ENCODE results near the gene S1PR3. TPM values are rescaled to one million over a fixed set of nuclear protein-coding genes. Genes with fewer than 3 reads are reported as not detected.

S1PR3 gene
- total RNA-seq, 2 experiments from 2014 or later, result 0.47 TPM; not detected in 1

GRCh38 chr9:89037891-89038290, 46.6 kb downstream of the S1PR3 start:
- no peak for TF ChIP-seq CTCF (conservative IDR thresholded peaks at IDR 0.05; ENCODE audit: low read length)
- TF ChIP-seq EZH2phosphoT487 (IDR thresholded peaks at IDR 0.05; ENCODE audit: borderline replicate concordance, low read depth, low read length), result no peak
- Histone ChIP-seq H3K9me3 (ENCODE audit: low read length) (no peaks in the 10 kb centered on the region), H2AFZ (ENCODE audit: low read length) (no peak overlapping the region), H4K20me1 (ENCODE audit: insufficient read depth, low read length) (no peaks in the 10 kb centered on the region), H3K4me2 (ENCODE audit: low read length) (no peak overlapping the region), H3K9me2 (ENCODE audit: insufficient read depth, low read length) (no peaks in the 10 kb centered on the region), H3K79me2 (ENCODE audit: insufficient read depth, low read depth, low read length) (no peaks in the 10 kb centered on the region), H3K4me3 (ENCODE audit: low read depth, low read length, poor library complexity, severe bottlenecking) (no peak overlapping the region), H3K4me1 (ENCODE audit: insufficient read depth, low read length, poor library complexity, severe bottlenecking) (no peaks in the 10 kb centered on the region), H3K36me3 (ENCODE audit: insufficient read depth, low read length) (no peaks in the 10 kb centered on the region), H3K27ac (ENCODE audit: low read depth, low read length, poor library complexity, severe bottlenecking) (no peak overlapping the region)
- BruUV-seq (replicated peaks), result no TSS peak
- ChIA-PET POLR2A (no interaction called here), CTCF (ENCODE audit: unreplicated experiment) (no interaction called here)
- DNase-seq (ENCODE audit: low spot score), result no peak
- intact Hi-C loops (cut with micrococcal nuclease; ENCODE audit: unreplicated experiment), result no loop called here

- no peaks in the 10 kb centered on the region for H4K20me1 ChIP-seq (ENCODE audit: insufficient read depth, low read length)
- ChIA-PET POLR2A (no interaction called here), CTCF (ENCODE audit: unreplicated experiment) (no interaction called here)
- BruUV-seq (replicated peaks), result no TSS peak
- no peaks in the 10 kb centered on the region for H3K9me3 ChIP-seq (ENCODE audit: low read length)
- no peak for TF ChIP-seq CTCF (conservative IDR thresholded peaks at IDR 0.05; ENCODE audit: low read length)
- no peak for TF ChIP-seq EZH2phosphoT487 (IDR thresholded peaks at IDR 0.05; ENCODE audit: borderline replicate concordance, low read depth, low read length)
- no peak overlapping the region for H3K4me3 ChIP-seq (ENCODE audit: low read depth, low read length, poor library complexity, severe bottlenecking)
- intact Hi-C loops (cut with micrococcal nuclease; ENCODE audit: unreplicated experiment), result no loop called here
- H3K27ac ChIP-seq (ENCODE audit: low read depth, low read length, poor library complexity, severe bottlenecking), result no peak overlapping the region
- H3K9me2 ChIP-seq (ENCODE audit: insufficient read depth, low read length), result no peaks in the 10 kb centered on the region
- no peak overlapping the region for H2AFZ ChIP-seq (ENCODE audit: low read length)
- H3K36me3 ChIP-seq (ENCODE audit: insufficient read depth, low read length), result no peaks in the 10 kb centered on the region
- no peaks in the 10 kb centered on the region for H3K79me2 ChIP-seq (ENCODE audit: insufficient read depth, low read depth, low read length)
- no peaks in the 10 kb centered on the region for H3K4me1 ChIP-seq (ENCODE audit: insufficient read depth, low read length, poor library complexity, severe bottlenecking)
- no peak overlapping the region for H3K4me2 ChIP-seq (ENCODE audit: low read length)
- DNase-seq (ENCODE audit: low spot score), result no peak
Measured at GRCh38 chr9:89038382-89039103, 47.3 kb downstream of the S1PR3 start.

GRCh38 chr9:89039104-89039465, 47.8 kb downstream of the S1PR3 start:
- Histone ChIP-seq H3K4me1 (ENCODE audit: insufficient read depth, low read length, poor library complexity, severe bottlenecking) (no peaks in the 10 kb centered on the region), H3K79me2 (ENCODE audit: insufficient read depth, low read depth, low read length) (no peaks in the 10 kb centered on the region), H3K9me3 (ENCODE audit: low read length) (no peaks in the 10 kb centered on the region), H2AFZ (ENCODE audit: low read length) (no peak overlapping the region), H3K4me3 (ENCODE audit: low read depth, low read length, poor library complexity, severe bottlenecking) (no peak overlapping the region), H3K36me3 (ENCODE audit: insufficient read depth, low read length) (no peaks in the 10 kb centered on the region), H3K27ac (ENCODE audit: low read depth, low read length, poor library complexity, severe bottlenecking) (no peak overlapping the region), H3K9me2 (ENCODE audit: insufficient read depth, low read length) (no peaks in the 10 kb centered on the region), H4K20me1 (ENCODE audit: insufficient read depth, low read length) (no peaks in the 10 kb centered on the region), H3K4me2 (ENCODE audit: low read length) (no peak overlapping the region)
- intact Hi-C loops (cut with micrococcal nuclease; ENCODE audit: unreplicated experiment), result no loop called here
- no TSS peak for BruUV-seq (replicated peaks)
- no peak for DNase-seq (ENCODE audit: low spot score)
- TF ChIP-seq EZH2phosphoT487 (IDR thresholded peaks at IDR 0.05; ENCODE audit: borderline replicate concordance, low read depth, low read length) (no peak), CTCF (conservative IDR thresholded peaks at IDR 0.05; ENCODE audit: low read length) (no peak)
- POLR2A ChIA-PET, result no interaction called here
- CTCF ChIA-PET (ENCODE audit: unreplicated experiment), result no interaction called here

Data from OCI-LY7 (cell line).